PC-9 (cell line): ENCODE measurements around the gene ZWILCH. TPM values are rescaled to one million over a fixed set of nuclear protein-coding genes. Genes with fewer than 3 reads are reported as not detected.

ENCODE experiments used
- BruUV-seq: library from RNA; stranded (reverse); fragments of 400-500 nt; replicated peaks from 2 replicates; lab custom pipeline; 2021; lab: Mats Ljungman, UMichigan
- CTCF ChIA-PET: fragments of 300-600 bp; sonication (Branson Sonifier 250); formaldehyde crosslinking; loops from one replicate; lab custom pipeline; 2022; ENCODE audit warnings: antibody characterized with exemption; lab: Charles Lee
- POLR2A ChIA-PET: fragments of 300-600 bp; sonication (Branson Sonifier 250); formaldehyde crosslinking; loops from one replicate; lab custom pipeline; 2022; ENCODE audit warnings: antibody characterized with exemption; ENCODE audit not compliant: unreplicated experiment; lab: Charles Lee
- DNase-seq, 2 experiments: peaks; one replicate each; pipeline versions ENCODE4 v3.0.0 to v3.0.0-alpha.2; 2015 to 2022; ENCODE audit warnings: mixed read lengths in 1 of 2
- H2AFZ ChIP-seq: fragments of 200-600 bp; sonication (generic); 2 replicates; pipeline ENCODE4 v1.8.1; 2017; ENCODE audit warnings: antibody characterized with exemption
- H3F3A ChIP-seq: fragments of 200-600 bp; sonication (generic); 2 replicates; pipeline ENCODE4 v1.8.1; 2017; ENCODE audit warnings: antibody characterized with exemption, mild to moderate bottlenecking, low read depth; ENCODE audit not compliant: insufficient read depth
- H3K27ac ChIP-seq: fragments of 200-600 bp; sonication (generic); 2 replicates; pipeline ENCODE4 v1.6.1; 2016; ENCODE audit warnings: mixed run types
- H3K27me3 ChIP-seq: fragments of 200-600 bp; sonication (generic); 2 replicates; pipeline ENCODE4 v1.6.1; 2016; ENCODE audit warnings: low read depth, mixed run types; ENCODE audit not compliant: insufficient read depth
- H3K36me3 ChIP-seq: fragments of 200-600 bp; sonication (generic); 2 replicates; pipeline ENCODE4 v1.6.1; 2016; ENCODE audit warnings: low read depth, mixed run types
- H3K4me1 ChIP-seq: fragments of 200-600 bp; sonication (generic); replicated peaks from 2 replicates; pipeline ENCODE4 v1.6.1; 2016; ENCODE audit warnings: mixed run types; ENCODE audit not compliant: insufficient read depth
- H3K4me2 ChIP-seq: fragments of 200-600 bp; sonication (generic); 2 replicates; pipeline ENCODE4 v1.6.1; 2017; ENCODE audit warnings: mixed run types
- H3K4me3 ChIP-seq: fragments of 200-600 bp; sonication (generic); 2 replicates; pipeline ENCODE4 v1.6.1; 2016; ENCODE audit warnings: mixed run types
- H3K79me2 ChIP-seq: fragments of 200-600 bp; sonication (generic); 2 replicates; pipeline ENCODE4 v1.6.1; 2017; ENCODE audit warnings: low read depth, mixed run types
- H3K9me2 ChIP-seq: fragments of 200-600 bp; sonication (generic); 2 replicates; pipeline ENCODE4 v1.8.1; 2017; ENCODE audit warnings: mild to moderate bottlenecking; ENCODE audit not compliant: insufficient read depth
- H3K9me3 ChIP-seq: fragments of 200-600 bp; sonication (generic); 2 replicates; pipeline ENCODE4 v1.8.1; 2016; ENCODE audit warnings: low read depth; ENCODE audit not compliant: insufficient read depth
- H4K20me1 ChIP-seq: fragments of 200-600 bp; sonication (generic); 2 replicates; pipeline ENCODE4 v1.8.1; 2017; ENCODE audit not compliant: insufficient read depth
- CTCF ChIP-seq: fragments of 200-600 bp; sonication (generic); conservative IDR thresholded peaks from 2 replicates; pipeline ENCODE4 v1.6.1; 2017; ENCODE audit warnings: mixed run types, antibody characterized with exemption, mild to moderate bottlenecking, moderate library complexity
- EZH2 ChIP-seq: fragments of 200-600 bp; sonication (generic); IDR thresholded peaks from 2 replicates; pipeline ENCODE4 v1.8.0; 2017; ENCODE audit warnings: antibody characterized with exemption, low read depth
- intact Hi-C: fragments of 100-400 bp; cut with micrococcal nuclease; formaldehyde crosslinking; loops from one replicate; pipeline ENCODE4 v1.10.0; 2022; ENCODE audit not compliant: unreplicated experiment
- total RNA-seq: library from RNA; stranded (reverse); gene quantifications from 2 replicates; pipeline ENCODE4 v1.2.3, GENCODE V29; 2021

The ZWILCH gene
- total RNA-seq, 1 experiment from 2014 or later: 26.3 TPM

GRCh38 chr15:66489179-66489791 lies 15.8 kb upstream of the ZWILCH start:
- Histone ChIP-seq H3K27ac (no peak overlapping the region), H2AFZ (no peak overlapping the region), H3K9me3 (no peaks in the 10 kb centered on the region), H3K4me3 (no peak overlapping the region), H3K4me1 (peaks cover 22% of the 10 kb centered on the region), H3F3A (peaks cover 17% of the 10 kb centered on the region; the same call in 1 of the 2 replicates), H3K4me2 (no peak overlapping the region), H3K27me3 (no peaks in the 10 kb centered on the region), H3K36me3 (peaks cover 7% of the 10 kb centered on the region; the same call in 1 of the 2 replicates), H4K20me1 (no peaks in the 10 kb centered on the region), H3K79me2 (no peaks in the 10 kb centered on the region), H3K9me2 (no peaks in the 10 kb centered on the region)
- ChIA-PET POLR2A (no interaction called here), CTCF (no interaction called here)
- intact Hi-C loops: no loop called here
- TF ChIP-seq EZH2 (no peak), CTCF (no peak)
- DNase-seq: no peak
- no TSS peak for BruUV-seq

- H3K27ac ChIP-seq: peak overlapping the region; percentile 44
- TF ChIP-seq EZH2 (no peak), CTCF (no peak)
These were observed 13.3 kb upstream of the ZWILCH start for GRCh38 chr15:66491846-66492245.

GRCh38 chr15:66494262-66494661 lies 10.9 kb upstream of the ZWILCH start:
- ChIA-PET CTCF (no interaction called here), POLR2A (interaction anchor here (0.7 kb wide), 1 partner anchor 179 kb away, joined by 4 read pairs; no protein-coding TSS in a partner anchor)
- peaks cover 19% of the 10 kb centered on the region for H3K79me2 ChIP-seq
- peaks cover 31% of the 10 kb centered on the region for H3K4me1 ChIP-seq
- no peaks in the 10 kb centered on the region for H3K9me3 ChIP-seq
- TF ChIP-seq CTCF: no peak
- no peak for TF ChIP-seq EZH2
- no peak overlapping the region for H3K4me2 ChIP-seq
- peaks cover 35% of the 10 kb centered on the region for H3F3A ChIP-seq
- H4K20me1 ChIP-seq: peaks cover 13% of the 10 kb centered on the region
- H3K27me3 ChIP-seq: no peaks in the 10 kb centered on the region
- H3K36me3 ChIP-seq: peaks cover 15% of the 10 kb centered on the region
- no peak overlapping the region for H3K27ac ChIP-seq
- intact Hi-C loops: loop anchor here (10.0 kb wide), 1 partner anchor 879 kb away; the partner anchor contains the start of gene INTS14
- BruUV-seq: no TSS peak
- no peaks in the 10 kb centered on the region for H3K9me2 ChIP-seq
- H2AFZ ChIP-seq: no peak overlapping the region
- no peak overlapping the region for H3K4me3 ChIP-seq
- DNase-seq: no peak

More at GRCh38 chr15:66491846-66492245, 13.3 kb upstream of the ZWILCH start:
- no TSS peak for BruUV-seq
- POLR2A ChIA-PET: no interaction called here
- DNase-seq: peak in 1 of 2 experiments; percentile 56
- CTCF ChIA-PET: no interaction called here
- H3F3A ChIP-seq: peaks cover 15% of the 10 kb centered on the region; the same call in 1 of the 2 replicates
- no peaks in the 10 kb centered on the region for H3K9me3 ChIP-seq
- no peaks in the 10 kb centered on the region for H4K20me1 ChIP-seq
- peaks cover 12% of the 10 kb centered on the region for H3K79me2 ChIP-seq
- intact Hi-C loops: loop anchor here (10.0 kb wide), 1 partner anchor 877 kb away; the partner anchor contains the start of gene INTS14
- H3K4me2 ChIP-seq: peak overlapping the region; percentile 34; the same call in 1 of the 2 replicates
- H2AFZ ChIP-seq: no peak overlapping the region
- no peak overlapping the region for H3K4me3 ChIP-seq
- H3K36me3 ChIP-seq: peaks cover 11% of the 10 kb centered on the region; the same call in 1 of the 2 replicates
- H3K27me3 ChIP-seq: no peaks in the 10 kb centered on the region
- H3K4me1 ChIP-seq: peaks cover 27% of the 10 kb centered on the region
- no peaks in the 10 kb centered on the region for H3K9me2 ChIP-seq
